A549 (cell line): ENCODE measurements around the gene SLCO4A1. TPM values are rescaled to one million over a fixed set of nuclear protein-coding genes. Genes with fewer than 3 reads are reported as not detected.
A peak's percentile ranks its signal among the peaks of the same experiment; 100 is the strongest.

ENCODE experiments used
- ATAC-seq, 2 experiments: fragments of 200-7000 bp in 1 of 2; fragments of >200 bp in 1 of 2; cut with Nextera tagmentation in 1 of 2; cut with Tn5 transposase in 1 of 2; 3 replicates each; pipeline versions ENCODE4 v1.8.0 to v1.9.1; 2018 to 2020; ENCODE audit warnings: mild to moderate bottlenecking in 1 of 2, moderate library complexity in 1 of 2
- CTCF ChIA-PET: fragments of 300-600 bp; sonication (Branson Sonifier 250); formaldehyde crosslinking; extraction: SDS; loops from one replicate; lab custom pipeline; 2021; ENCODE audit warnings: antibody characterized with exemption, inconsistent platforms; lab: Yijun Ruan, JAX
- POLR2A ChIA-PET: fragments of 350-600 bp; formaldehyde crosslinking; extraction: SDS; loops from one replicate; lab custom pipeline; 2021; ENCODE audit warnings: antibody characterized with exemption, inconsistent platforms; lab: Yijun Ruan, JAX
- DNase-seq, 2 experiments: peaks; one replicate each; pipeline versions ENCODE4 v3.0.0 to v3.0.0-alpha.2; 2011 to 2016; ENCODE audit warnings: low read depth in 1 of 2, low spot score in 1 of 2
- FAIRE-seq: peaks from 2 replicates; lab custom pipeline; 2011; peaks lifted over from hg19 to GRCh38; lab: Jason Lieb, UNC
- H3K27ac ChIP-seq, 2 experiments: fragments of >200 bp; sonication (Bioruptor Twin); formaldehyde crosslinking; 3 replicates each; pipeline ENCODE4 v1.5.1; 2016 to 2017
- H3K4me1 ChIP-seq: fragments of >200 bp; sonication (Bioruptor Twin); formaldehyde crosslinking; 3 replicates; pipeline ENCODE4 v1.6.1; 2016
- H3K4me2 ChIP-seq: fragments of >200 bp; sonication (Bioruptor Twin); formaldehyde crosslinking; 3 replicates; pipeline ENCODE4 v1.6.1; 2016
- H3K4me3 ChIP-seq: fragments of >200 bp; sonication (Bioruptor Twin); formaldehyde crosslinking; 3 replicates; pipeline ENCODE4 v1.5.1; 2016
- H3K9me3 ChIP-seq: fragments of >200 bp; sonication (Bioruptor Twin); formaldehyde crosslinking; 3 replicates; pipeline ENCODE4 v1.6.1; 2016
- ATOH8 ChIP-seq: fragments of 250-450 bp; sonication (Bioruptor Pico); IDR thresholded peaks from 2 replicates; pipeline ENCODE4 v1.5.0; 2020; ENCODE audit warnings: low read depth, mild to moderate bottlenecking, moderate library complexity
- E2F6 ChIP-seq: IDR thresholded peaks from 2 replicates; pipeline ENCODE4 v1.6.1; 2012; ENCODE audit warnings: low read depth, borderline replicate concordance
- EHF ChIP-seq: fragments of 250-450 bp; sonication (Bioruptor Pico); IDR thresholded peaks from 2 replicates; pipeline ENCODE4 v1.5.0; 2020; ENCODE audit warnings: mild to moderate bottlenecking
- FOSB ChIP-seq: fragments of 250-450 bp; sonication (Bioruptor Pico); IDR thresholded peaks from 2 replicates; pipeline ENCODE4 v1.5.0; 2020; ENCODE audit warnings: mild to moderate bottlenecking, moderate library complexity
- FOSL2 ChIP-seq, 2 experiments: fragments of 450-650 bp in 1 of 2; fragments of >200 bp in 1 of 2; sonication (Bioruptor Twin) in 1 of 2; formaldehyde crosslinking; IDR thresholded peaks; 2 replicates each; pipeline versions ENCODE4 v1.5.0 to v1.6.1; 2016 to 2020; ENCODE audit warnings: mild to moderate bottlenecking in 1 of 2, moderate library complexity in 1 of 2
- GATA3 ChIP-seq: IDR thresholded peaks from 2 replicates; pipeline ENCODE4 v1.6.1; 2012; ENCODE audit warnings: borderline replicate concordance
- HDAC2 ChIP-seq: fragments of 200-600 bp; sonication (generic); IDR thresholded peaks from 2 replicates; pipeline ENCODE4 v1.6.1; 2016
- HEYL ChIP-seq: fragments of 250-450 bp; sonication (Bioruptor Pico); IDR thresholded peaks from 2 replicates; pipeline ENCODE4 v1.8.0; 2021; ENCODE audit warnings: mild to moderate bottlenecking, moderate library complexity
- HOXA7 ChIP-seq: fragments of 250-450 bp; sonication (Bioruptor Pico); IDR thresholded peaks from 2 replicates; pipeline ENCODE4 v1.5.0; 2020; ENCODE audit warnings: mild to moderate bottlenecking, moderate library complexity
- KDM1A ChIP-seq: fragments of 200-600 bp; sonication (generic); IDR thresholded peaks from 2 replicates; pipeline ENCODE4 v1.6.1; 2016; ENCODE audit warnings: low read depth, mild to moderate bottlenecking
- KDM5A ChIP-seq: fragments of 200-600 bp; sonication (generic); IDR thresholded peaks from 2 replicates; pipeline ENCODE4 v1.6.1; 2016; ENCODE audit warnings: antibody characterized with exemption, mild to moderate bottlenecking
- MAX ChIP-seq: IDR thresholded peaks from 2 replicates; pipeline ENCODE4 v1.6.1; 2012
- NR3C1 ChIP-seq: fragments of >200 bp; sonication (Bioruptor Twin); formaldehyde crosslinking; IDR thresholded peaks from 3 replicates; pipeline ENCODE4 v1.6.1; 2017
- PHF8 ChIP-seq: fragments of 200-600 bp; sonication (generic); IDR thresholded peaks from 2 replicates; pipeline ENCODE4 v1.6.1; 2016; ENCODE audit warnings: low read depth, mild to moderate bottlenecking, antibody characterized with exemption, moderate library complexity, borderline replicate concordance
- RFX5 ChIP-seq: fragments of 450-650 bp; IDR thresholded peaks from 2 replicates; pipeline ENCODE4 v1.7.1; 2014; ENCODE audit warnings: antibody characterized with exemption, mild to moderate bottlenecking, moderate library complexity
- RNF2 ChIP-seq: fragments of 200-600 bp; sonication (generic); IDR thresholded peaks from 2 replicates; pipeline ENCODE4 v1.6.1; 2016; ENCODE audit warnings: low read depth, mild to moderate bottlenecking, antibody characterized with exemption, moderate library complexity, borderline replicate concordance
- TFCP2L1 ChIP-seq: fragments of 250-450 bp; sonication (Bioruptor Pico); IDR thresholded peaks from 2 replicates; pipeline ENCODE4 v1.5.0; 2021; ENCODE audit warnings: mild to moderate bottlenecking
- ZC3H11A ChIP-seq: fragments of 450-650 bp; IDR thresholded peaks from 2 replicates; pipeline ENCODE4 v1.6.1; 2014; ENCODE audit warnings: antibody characterized with exemption, mild to moderate bottlenecking
- WGBS: methylation state at CpG from one replicate; pipeline ENCODE4 v1.1.6; 2017; ENCODE audit errors: missing lambda C conversion rate; 5-methylcytosine and 5-hydroxymethylcytosine counted together
- polyA plus RNA-seq, 4 experiments: library from polyadenylated mRNA; depleted of rRNA in 3 of 4; stranded (reverse); fragments of >200 nt; fragmentation: RNase III in 1 of 4; extraction: RNeasy Plus Mini Kit Qiagen cat#74134 plus additional on column Dnase treatment in 1 of 4; gene quantifications; 2 replicates in 3 of 4; 3 replicates in 1 of 4; pipeline ENCODE4 v1.2.3, GENCODE V29; 2011 to 2017

SLCO4A1 gene
- polyA plus RNA-seq, 2 of the 4 experiments (the other 2 are of a cell fraction) = 1.3 to 11.2 TPM

DNA sequence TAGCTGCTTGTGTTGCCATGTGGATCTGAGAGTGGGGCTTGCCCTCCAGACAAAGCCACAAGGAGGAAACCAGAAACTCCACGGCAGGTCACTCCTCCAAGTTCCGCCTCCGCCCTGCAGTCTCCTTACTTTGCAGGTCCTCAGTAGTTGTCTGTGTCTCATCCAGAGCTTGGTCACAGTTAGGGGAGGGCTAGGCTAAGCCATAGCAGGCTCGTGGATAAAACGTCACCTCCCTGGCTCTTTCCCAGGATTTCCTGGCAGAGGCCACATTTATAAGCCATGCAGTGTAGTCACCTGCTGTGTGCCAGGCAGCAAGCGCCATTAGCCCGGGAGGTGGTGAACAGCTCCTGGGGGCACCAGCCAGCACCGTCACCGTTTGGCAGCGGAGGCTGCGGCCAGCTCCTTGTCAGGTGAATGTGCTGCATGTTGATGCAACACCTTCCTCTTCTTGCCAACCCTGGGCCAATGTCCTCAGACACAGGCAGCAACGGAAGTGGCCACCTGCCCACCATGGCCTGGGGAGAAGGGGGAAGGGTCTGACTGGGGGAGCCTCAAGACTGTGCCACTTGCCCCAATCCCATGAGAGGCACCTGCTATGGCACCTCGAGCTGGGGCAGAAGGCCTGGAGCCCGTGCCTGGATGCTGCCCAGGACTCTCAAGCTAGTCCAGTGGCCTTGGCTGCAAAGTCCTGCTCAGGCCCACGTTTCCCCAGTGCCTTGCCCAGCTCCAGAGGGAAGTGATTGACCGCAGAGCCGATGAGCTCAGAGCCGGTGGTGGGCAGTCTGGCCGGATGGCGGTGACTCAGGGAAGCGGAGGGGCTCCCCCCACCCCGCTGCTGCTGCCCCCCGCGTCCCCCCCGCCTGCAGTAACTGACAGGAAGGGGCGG, 39.0 kb upstream of the SLCO4A1 start:
- Histone ChIP-seq H3K27ac (no peak overlapping the region), H3K4me3 (no peak overlapping the region), H3K4me1 (peaks cover 9% of the 10 kb centered on the region; the same call in 2 of the 3 replicates), H3K9me3 (no peaks in the 10 kb centered on the region), H3K4me2 (no peak overlapping the region)
- DNase-seq = no peak
- ATAC-seq = 0 out of 6 replicates have a peak, but pooled peaks of 1 of the 2 experiments have one; percentile 17
- TF ChIP-seq PHF8 (no peak), EHF (no peak), E2F6 (no peak), HEYL (no peak), MAX (no peak), RNF2 (no peak)
- no peak for FAIRE-seq
- ChIA-PET CTCF (interaction anchor here (0.7 to 6.1 kb wide), 6 partner anchors 14 to 193 kb away, joined by 3 to 37 read pairs (median 4); partner anchors contain the start of gene SLCO4A1), POLR2A (no interaction called here)
- WGBS = 39% methylated on average over 17 of the region's 26 CpGs

DNA sequence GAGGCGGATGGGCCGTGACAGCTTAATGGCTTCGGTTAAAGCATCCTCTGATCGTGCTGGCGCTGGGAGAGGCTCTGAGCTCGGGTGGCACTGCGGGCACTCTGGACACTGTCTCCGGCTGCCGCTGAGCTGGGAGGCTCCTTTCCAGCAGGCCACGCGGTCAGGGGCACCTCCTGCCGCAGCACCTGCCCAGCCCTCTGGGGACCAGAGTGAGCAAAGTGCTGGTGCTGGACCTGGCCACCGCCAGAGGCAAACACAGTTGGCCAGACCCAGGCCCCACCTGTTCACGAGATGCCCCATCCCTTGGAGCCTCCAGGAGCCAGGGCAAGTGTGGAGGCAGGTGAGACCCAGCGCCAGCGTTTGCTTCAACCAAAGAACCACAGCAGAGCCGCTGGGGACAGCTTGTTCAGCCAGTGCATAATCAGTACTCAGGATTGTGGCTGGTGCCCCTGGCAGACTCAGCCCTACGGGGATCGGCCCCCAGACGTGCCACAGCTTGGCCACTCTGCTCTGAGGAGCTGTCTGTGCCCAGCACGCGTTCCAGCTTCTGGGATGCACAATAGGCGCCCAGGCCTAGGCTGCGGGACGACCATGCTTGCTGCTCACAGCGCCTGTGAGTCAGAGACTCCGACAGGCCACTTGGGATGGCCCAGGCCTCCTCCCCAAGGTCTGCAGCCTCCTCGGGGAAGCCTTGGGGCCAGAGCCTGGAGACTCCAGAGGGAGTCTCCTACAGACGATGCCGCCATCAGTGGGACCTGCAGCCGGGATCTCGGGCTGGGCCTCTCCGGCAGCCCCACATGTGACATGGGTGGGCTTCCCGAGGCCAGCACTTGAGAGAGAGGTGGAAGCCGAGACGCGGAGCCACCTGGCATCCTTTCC, 38.2 kb upstream of the SLCO4A1 start:
- Histone ChIP-seq H3K4me1 (peaks cover under 1% of the 10 kb centered on the region; the same call in 1 of the 3 replicates), H3K4me3 (no peak overlapping the region), H3K4me2 (no peak overlapping the region), H3K27ac (no peak overlapping the region), H3K9me3 (no peaks in the 10 kb centered on the region)
- WGBS = 84% methylated on average over 25 of the region's 37 CpGs
- ChIA-PET CTCF (interaction anchor here (0.8 to 6.1 kb wide), 6 partner anchors 10 to 194 kb away, joined by 3 to 37 read pairs (median 4); no protein-coding TSS in a partner anchor), POLR2A (no interaction called here)
- ATAC-seq = no peak; a peak in 3 of 6 replicates
- no peak for DNase-seq
- TF ChIP-seq KDM1A = no peak
- FAIRE-seq = no peak

DNA sequence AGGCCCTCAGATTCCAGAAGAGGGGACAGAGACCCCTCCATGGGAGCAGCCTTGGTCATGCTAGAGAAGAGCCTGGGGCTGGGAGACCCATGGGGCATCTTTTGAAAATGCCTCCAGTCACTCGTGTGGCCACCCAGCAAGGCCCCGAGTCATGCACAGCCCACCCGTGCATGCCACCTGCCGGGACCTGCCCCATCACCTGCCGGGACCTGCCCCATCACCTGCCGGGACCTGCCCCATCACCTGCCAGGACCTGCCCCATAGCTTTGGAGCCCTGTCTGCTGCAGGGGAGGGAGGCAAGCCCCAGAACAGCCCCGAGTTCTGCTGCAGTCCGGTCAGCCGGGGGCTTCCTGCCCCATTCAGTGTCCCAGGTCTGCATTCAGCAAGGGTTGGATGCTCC, 37.5 kb upstream of the SLCO4A1 start:
- Histone ChIP-seq H3K27ac (no peak overlapping the region), H3K4me1 (no peaks in the 10 kb centered on the region), H3K4me3 (no peak overlapping the region), H3K4me2 (no peak overlapping the region), H3K9me3 (no peaks in the 10 kb centered on the region)
- 29% methylated on average over 9 of the region's 9 CpGs for WGBS
- ChIA-PET POLR2A (no interaction called here), CTCF (interaction anchor here (0.8 to 6.1 kb wide), 5 partner anchors 11 to 195 kb away, joined by 3 to 37 read pairs (median 4); no protein-coding TSS in a partner anchor)
- FAIRE-seq = no peak
- DNase-seq = no peak
- no peak for ATAC-seq
- TF ChIP-seq PHF8 (no peak), HOXA7 (CRISPR knock-in tag) (no peak), KDM5A (no peak), HDAC2 (no peak), NR3C1 (no peak), FOSB (CRISPR knock-in tag) (no peak), GATA3 (no peak), ZC3H11A (no peak), KDM1A (no peak), RFX5 (no peak), TFCP2L1 (CRISPR knock-in tag) (no peak), EHF (no peak), ATOH8 (CRISPR knock-in tag) (no peak), FOSL2 (IDR thresholded peaks at IDR 0.05) (no peak), FOSL2 (CRISPR knock-in tag; IDR thresholded peaks at IDR 0.05) (no peak)
